Endothelial cell of umbilical vein (primary cell): ENCODE data around the gene CNPPD1.
A peak's percentile ranks its signal among the peaks of the same experiment; 100 is the strongest.

Source experiments
- CTCF ChIP-seq, 2 donors: IDR thresholded peaks; 1 replicate in 1 of 2; 2 replicates in 1 of 2; pipeline ENCODE4 v1.5.1; 2011; ENCODE audit warnings: low read length in 2 of 2, mild to moderate bottlenecking in 2 of 2, moderate library complexity in 2 of 2, control low read depth in 1 of 2, inconsistent platforms in 1 of 2, low read depth in 1 of 2; ENCODE audit not compliant: insufficient read depth in 1 of 2; ENCODE audit errors: extremely low read depth in 1 of 2
- EZH2 ChIP-seq: IDR thresholded peaks from 2 replicates; pipeline ENCODE4 v1.6.1; 2012; ENCODE audit warnings: borderline replicate concordance, low read depth, mild to moderate bottlenecking, moderate library complexity, low read length, inconsistent platforms; ENCODE audit not compliant: severe bottlenecking
- MYC ChIP-seq: IDR thresholded peaks from one replicate; pipeline ENCODE4 v1.6.1; 2011; ENCODE audit warnings: mild to moderate bottlenecking, low read depth, low read length
- POLR2A ChIP-seq: IDR thresholded peaks from 2 replicates; pipeline ENCODE4 v1.6.1; 2012; ENCODE audit warnings: low read depth, mild to moderate bottlenecking, control low read depth, low read length
- POLR2AphosphoS5 ChIP-seq: IDR thresholded peaks from 2 replicates; pipeline ENCODE4 v1.6.1; 2012; ENCODE audit warnings: low read depth, mild to moderate bottlenecking, control low read depth, low read length, moderate library complexity; ENCODE audit not compliant: insufficient read depth

- TF ChIP-seq CTCF (IDR thresholded peaks at IDR 0.05; ENCODE audit: extremely low read depth in 1 of 2, insufficient read depth in 1 of 2, low read depth in 1 of 2, low read length in 2 of 2) (peak; percentile 6 to 7), POLR2A (no peak), POLR2AphosphoS5 (no peak), EZH2 (no peak), MYC (no peak)
These were observed 552 bp downstream of the CNPPD1 start for GRCh38 chr2:219175928-219176817.
